ENCODE measurements around the gene HIVEP3.

Gene HIVEP3

GRCh38 chr1:41920658-41921057, 1.9 kb upstream of the HIVEP3 start:
- DNase-seq = no peak

- peak; percentile 70 for DNase-seq
Observed at GRCh38 chr1:41919764-41920397, 1.2 kb upstream of the HIVEP3 start.

- no peak for DNase-seq
Observed at GRCh38 chr1:41919131-41919530, 409 bp upstream of the HIVEP3 start.

- peak; percentile 50 for DNase-seq
Observed at GRCh38 chr1:41917835-41918449, 780 bp downstream of the HIVEP3 start.

- no peak for DNase-seq
Observed at GRCh38 chr1:41917076-41917475, 1.6 kb downstream of the HIVEP3 start.

- DNase-seq = no peak
Observed at GRCh38 chr1:41915786-41916571, 2.7 kb downstream of the HIVEP3 start.

- no peak for DNase-seq
Observed at GRCh38 chr1:41914516-41914915, 4.2 kb downstream of the HIVEP3 start.

GRCh38 chr1:41913014-41913413, 5.7 kb downstream of the HIVEP3 start:
- DNase-seq = no peak

- no peak for DNase-seq
Observed at GRCh38 chr1:41908288-41908895, 10.3 kb downstream of the HIVEP3 start.

GRCh38 chr1:41907446-41907845, 11.3 kb downstream of the HIVEP3 start:
- DNase-seq = no peak

- DNase-seq = no peak
Observed at GRCh38 chr1:41906943-41907342, 11.8 kb downstream of the HIVEP3 start.

GRCh38 chr1:41905093-41905675, 13.5 kb downstream of the HIVEP3 start:
- no peak for DNase-seq

- DNase-seq = no peak
Observed at GRCh38 chr1:41902664-41903063, 16.1 kb downstream of the HIVEP3 start.

- no peak for DNase-seq
Observed at GRCh38 chr1:41902159-41902577, 16.6 kb downstream of the HIVEP3 start.

GRCh38 chr1:41901551-41901950, 17.2 kb downstream of the HIVEP3 start:
- no peak for DNase-seq

GRCh38 chr1:41900603-41901444, 17.9 kb downstream of the HIVEP3 start:
- DNase-seq = no peak

GRCh38 chr1:41898191-41898713, 20.5 kb downstream of the HIVEP3 start:
- DNase-seq = peak; percentile 60

- no peak for DNase-seq
Observed at GRCh38 chr1:41895552-41895951, 23.2 kb downstream of the HIVEP3 start.

GRCh38 chr1:41894808-41895483, 23.8 kb downstream of the HIVEP3 start:
- no peak for DNase-seq

- DNase-seq = no peak
Observed at GRCh38 chr1:41894101-41894807, 24.5 kb downstream of the HIVEP3 start.

- DNase-seq = no peak
Observed at GRCh38 chr1:41892301-41892781, 26.4 kb downstream of the HIVEP3 start.

Data from stimulated activated CD4-positive, alpha-beta T cell treated with anti-CD3 and anti-CD28 coated beads, Interleukin-4, amount 100 ng/mL, for 1 hour (primary cell).